ENCODE measurements around the gene INVS.

DNA sequence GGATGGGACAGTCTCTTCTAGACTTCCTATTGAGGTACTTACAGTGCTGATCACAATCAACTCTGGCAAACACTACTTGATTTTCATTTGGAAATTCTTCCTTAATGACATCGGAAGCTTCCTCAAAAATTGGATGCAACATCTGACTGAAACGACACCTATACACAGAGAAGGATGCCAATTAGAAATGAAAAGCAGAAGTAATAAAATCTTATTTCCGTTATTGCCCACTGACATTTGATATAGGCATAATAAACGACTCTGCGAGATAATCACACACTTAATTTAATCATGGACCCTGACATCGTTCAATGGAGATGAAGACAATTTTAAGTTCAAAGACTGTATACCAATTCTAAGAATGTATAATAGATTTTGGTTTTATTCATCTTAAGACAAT lies 46.7 kb upstream of the INVS start:
- TF ChIP-seq ZGPAT (CRISPR knock-in tag; IDR thresholded peaks at IDR 0.05) (no peak), HDAC2 (CRISPR knock-in tag; IDR thresholded peaks at IDR 0.05) (no peak), ZNF839 (CRISPR knock-in tag; IDR thresholded peaks at IDR 0.05; ENCODE audit: borderline replicate concordance) (no peak), NFATC3 (CRISPR knock-in tag; IDR thresholded peaks at IDR 0.05) (no peak), EZH2 (conservative IDR thresholded peaks at IDR 0.05; ENCODE audit: low read depth, low read length) (no peak), NFE2L2 (IDR thresholded peaks at IDR 0.05; ENCODE audit: low read length) (no peak), TARDBP (CRISPR knock-in tag; IDR thresholded peaks at IDR 0.05) (no peak), ZBTB3 (CRISPR knock-in tag; IDR thresholded peaks at IDR 0.05; ENCODE audit: borderline replicate concordance, low read depth) (no peak), ZNF124 (CRISPR knock-in tag; IDR thresholded peaks at IDR 0.05) (no peak), TCF7L2 (IDR thresholded peaks at IDR 0.05; ENCODE audit: low read depth, low read length) (no peak), CTCF (CRISPR knock-in tag; IDR thresholded peaks at IDR 0.05) (no peak)

Measured in HepG2 (cell line).